ENCODE measurements around the gene ANKRD30B. TPM values are rescaled to one million over a fixed set of nuclear protein-coding genes. Genes with fewer than 3 reads are reported as not detected.
"Not testable (repeated sequence)": the region's sequence is repeated elsewhere in the genome, so short reads cannot be mapped to it uniquely, and the experiment has no call there.

Gene ANKRD30B
- total and polyA plus RNA-seq, 5 donors = not detected

DNA sequence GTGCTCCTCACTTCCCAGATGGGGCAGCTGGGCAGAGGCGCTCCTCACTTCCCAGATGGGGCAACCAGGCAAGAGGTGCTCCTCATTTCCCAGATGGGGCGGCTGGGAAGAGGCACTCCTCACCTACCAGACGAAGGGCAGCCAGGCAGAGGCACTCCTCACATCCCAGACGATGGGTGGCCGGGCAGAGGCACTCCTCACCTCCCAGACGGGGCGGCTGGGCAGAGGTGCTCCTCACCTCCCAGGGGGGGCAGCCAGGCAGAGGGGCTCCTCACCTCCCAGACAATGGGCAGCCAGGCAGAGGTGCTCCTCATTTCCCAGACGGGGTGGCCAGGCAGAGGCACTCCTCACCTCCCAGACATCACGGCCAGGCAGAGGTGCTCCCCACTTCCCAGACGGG, 110.5 kb downstream of the ANKRD30B start:
- H3K4me3 ChIP-seq (ENCODE audit: low read length); H3K27ac ChIP-seq (ENCODE audit: low read length); ATAC-seq; intact Hi-C loops (cut with DNase I); H3K4me1 ChIP-seq (ENCODE audit: control insufficient read depth, insufficient read depth, low read length); H3K9me3 ChIP-seq (ENCODE audit: control insufficient read depth, low read length); H3K27me3 ChIP-seq (ENCODE audit: control insufficient read depth, insufficient read depth): not testable (repeated sequence)
- WGBS = 89% methylated on average over 4 of the region's 10 CpGs
- DNase-seq = peak in 1 of 3 donors; percentile 37

DNA sequence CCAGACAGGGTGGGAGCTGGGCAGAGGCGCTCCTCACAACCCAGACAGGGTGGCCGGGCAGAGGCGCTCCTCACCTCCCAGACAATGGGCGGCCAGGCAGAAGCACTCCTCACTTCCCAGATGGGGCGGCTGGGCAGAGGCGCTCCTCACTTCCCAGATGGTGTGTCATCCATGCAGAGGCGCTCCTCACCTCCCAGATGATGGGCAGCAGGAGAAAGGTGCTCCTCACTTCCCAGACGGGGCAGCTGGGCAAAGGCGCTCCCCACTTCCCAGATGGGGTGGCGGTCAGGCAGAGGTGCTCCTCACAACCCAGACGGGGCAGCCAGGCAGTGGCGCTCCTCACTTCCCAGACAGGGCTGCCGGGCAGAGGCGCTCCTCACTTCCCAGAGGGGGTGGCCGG, 112.0 kb downstream of the ANKRD30B start:
- H3K27me3 ChIP-seq (ENCODE audit: control insufficient read depth, insufficient read depth); ATAC-seq; H3K4me3 ChIP-seq (ENCODE audit: low read length); H3K27ac ChIP-seq (ENCODE audit: low read length); H3K4me1 ChIP-seq (ENCODE audit: control insufficient read depth, insufficient read depth, low read length); H3K9me3 ChIP-seq (ENCODE audit: control insufficient read depth, low read length); intact Hi-C loops (cut with DNase I): not testable (repeated sequence)
- WGBS = 89% methylated on average over 15 of the region's 15 CpGs
- peak in 2 of 3 donors; percentile 26 to 36 for DNase-seq

DNA sequence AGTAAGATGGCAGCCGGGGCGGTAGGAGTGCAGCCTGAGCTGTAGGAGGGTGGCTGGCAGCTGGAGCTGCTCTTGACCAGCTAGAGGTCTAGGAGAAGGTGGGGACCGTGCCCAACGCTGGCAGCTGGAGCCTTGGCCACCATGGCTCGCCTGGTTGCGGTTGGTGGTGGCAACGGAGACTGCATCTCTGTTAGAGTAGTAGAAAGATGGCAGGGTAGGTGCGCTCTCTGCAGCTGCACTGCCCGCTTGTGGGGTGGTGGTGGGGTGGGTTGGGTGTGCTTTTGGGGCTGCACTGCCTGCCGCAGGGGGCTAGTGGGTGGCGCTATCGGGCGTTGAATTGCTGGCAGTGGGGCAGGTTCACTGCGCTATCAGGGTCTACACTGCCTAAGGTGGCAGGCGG, 118.5 kb downstream of the ANKRD30B start:
- H3K4me3 ChIP-seq (ENCODE audit: low read length); ATAC-seq; H3K27ac ChIP-seq (ENCODE audit: low read length); H3K4me1 ChIP-seq (ENCODE audit: control insufficient read depth, insufficient read depth, low read length); H3K27me3 ChIP-seq (ENCODE audit: control insufficient read depth, insufficient read depth); intact Hi-C loops (cut with DNase I); H3K9me3 ChIP-seq (ENCODE audit: control insufficient read depth, low read length): not testable (repeated sequence)
- WGBS = 91% methylated on average over 15 of the region's 15 CpGs
- peak in 2 of 3 donors; percentile 20 to 41 for DNase-seq

DNA sequence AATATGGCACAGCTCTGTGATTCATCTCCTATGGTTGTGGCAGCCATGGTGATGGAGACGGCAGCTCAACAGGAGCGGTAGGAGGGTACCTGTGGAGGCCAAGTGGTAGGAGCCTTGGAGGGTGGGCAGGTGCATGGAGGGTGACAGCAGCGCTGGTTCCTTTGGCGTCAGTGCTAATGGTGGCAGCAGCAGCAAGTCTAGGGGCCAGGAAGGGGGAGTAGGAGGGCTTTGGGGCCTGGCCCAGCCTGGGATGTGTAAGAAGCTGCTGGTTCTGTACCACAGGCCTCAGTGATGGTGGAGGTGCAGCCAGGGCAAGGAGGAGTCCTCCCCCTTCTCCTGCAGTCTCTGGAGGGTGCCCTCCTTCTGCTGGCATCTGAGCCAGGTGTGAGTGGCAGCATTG, 120.0 kb downstream of the ANKRD30B start:
- H3K4me1 ChIP-seq (ENCODE audit: control insufficient read depth, insufficient read depth, low read length); H3K27ac ChIP-seq (ENCODE audit: low read length); intact Hi-C loops (cut with DNase I); H3K27me3 ChIP-seq (ENCODE audit: control insufficient read depth, insufficient read depth); H3K4me3 ChIP-seq (ENCODE audit: low read length); H3K9me3 ChIP-seq (ENCODE audit: control insufficient read depth, low read length); ATAC-seq: not testable (repeated sequence)
- peak in 1 of 3 donors; percentile 30 for DNase-seq
- 86% methylated on average over 4 of the region's 4 CpGs for WGBS

DNA sequence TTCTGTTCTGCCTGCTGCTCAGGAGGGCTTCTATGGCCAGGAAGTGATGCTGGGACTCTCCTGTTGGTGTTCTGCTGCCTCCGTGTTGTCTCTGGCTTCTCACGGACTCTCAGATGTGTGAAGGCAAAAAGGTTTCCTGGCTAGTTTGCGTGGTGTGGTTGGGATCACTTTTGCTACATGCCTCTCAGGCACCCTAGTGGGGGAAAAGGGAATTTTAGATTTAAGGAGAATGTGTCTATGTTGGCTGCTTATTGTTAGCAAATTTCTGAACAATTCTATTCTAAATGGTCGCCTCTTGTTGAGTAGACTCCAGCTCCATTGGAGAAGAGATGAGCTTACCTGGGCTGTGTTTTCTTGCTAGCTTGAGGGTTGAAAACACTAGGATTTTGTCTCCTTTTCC, 120.9 kb downstream of the ANKRD30B start:
- H3K9me3 ChIP-seq (ENCODE audit: control insufficient read depth, low read length); H3K4me1 ChIP-seq (ENCODE audit: control insufficient read depth, insufficient read depth, low read length); intact Hi-C loops (cut with DNase I); H3K27ac ChIP-seq (ENCODE audit: low read length); DNase-seq; H3K27me3 ChIP-seq (ENCODE audit: control insufficient read depth, insufficient read depth); ATAC-seq; H3K4me3 ChIP-seq (ENCODE audit: low read length): not testable (repeated sequence)
- WGBS = 77% methylated on average over 4 of the region's 4 CpGs

DNA sequence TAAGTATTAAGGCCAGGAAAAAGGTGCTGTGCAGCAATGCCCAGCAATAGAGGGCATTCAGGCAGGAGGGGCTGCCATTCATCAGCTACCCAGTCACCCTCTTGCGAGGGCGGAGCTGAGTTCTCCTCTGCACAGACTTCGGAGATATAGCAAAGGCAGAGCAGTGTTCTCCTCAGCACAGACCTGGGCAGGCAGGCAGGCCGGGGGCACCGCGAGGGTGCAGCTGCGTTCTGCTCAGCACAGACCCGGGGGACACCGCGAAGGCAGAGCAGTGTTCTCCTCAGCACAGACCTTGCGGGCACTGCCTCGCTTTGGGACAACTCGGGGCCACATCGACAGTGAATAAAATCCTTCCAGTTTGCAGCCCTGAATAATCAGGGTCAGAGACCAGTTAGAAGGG, 130.9 kb downstream of the ANKRD30B start:
- 88% methylated on average over 14 of the region's 14 CpGs for WGBS

DNA sequence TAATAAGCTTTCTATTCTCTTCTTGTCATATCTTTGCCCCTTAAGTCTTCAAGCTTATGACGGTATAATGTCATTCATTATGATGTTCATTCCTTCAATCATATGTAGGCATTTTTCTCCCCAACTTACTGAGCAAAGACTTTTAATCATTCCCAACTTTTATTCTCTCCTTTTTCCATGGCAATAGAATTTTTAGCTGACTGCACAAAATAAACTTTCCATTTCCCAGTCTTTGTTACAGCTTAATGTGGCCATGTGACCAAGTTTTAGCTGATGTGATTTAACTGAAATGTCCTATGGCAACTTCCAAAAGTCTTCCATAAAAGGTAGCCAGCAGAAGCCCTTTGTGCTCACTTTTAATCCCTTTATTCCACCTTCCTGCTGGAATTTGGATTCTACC, 152.5 kb downstream of the ANKRD30B start:
- H3K4me3 ChIP-seq (ENCODE audit: low read length) = no peak overlapping the region
- H3K27ac ChIP-seq (ENCODE audit: low read length) = no peak overlapping the region
- 85% methylated on average over 1 of the region's 1 CpG for WGBS
- no peaks in the 10 kb centered on the region for H3K4me1 ChIP-seq (ENCODE audit: control insufficient read depth, insufficient read depth, low read length)
- DNase-seq = no peak
- no peaks in the 10 kb centered on the region for H3K27me3 ChIP-seq (ENCODE audit: control insufficient read depth, insufficient read depth)
- intact Hi-C loops (cut with DNase I) = no loop called here
- ATAC-seq = no peak
- no peaks in the 10 kb centered on the region for H3K9me3 ChIP-seq (ENCODE audit: control insufficient read depth, low read length)

More for the DNA sequence above, 130.9 kb downstream of the ANKRD30B start:
- intact Hi-C loops (cut with DNase I); H3K9me3 ChIP-seq (ENCODE audit: control insufficient read depth, low read length); H3K4me3 ChIP-seq (ENCODE audit: low read length); H3K27me3 ChIP-seq (ENCODE audit: control insufficient read depth, insufficient read depth); ATAC-seq; H3K4me1 ChIP-seq (ENCODE audit: control insufficient read depth, insufficient read depth, low read length); H3K27ac ChIP-seq (ENCODE audit: low read length); DNase-seq: not testable (repeated sequence)

Small RNA genes lying within 50 kb of the gene (microRNA-seq; reads per million reads assigned to microRNA genes)
- gene MIR3156-2 = 0 reads per million in 2 donors

Other genes with a start within 250 kb of the ANKRD30B start
- gene POTEC, start 204.6 kb upstream of the ANKRD30B start, total RNA-seq = not detected
- gene POTEC, start 204.6 kb upstream of the ANKRD30B start, polyA plus RNA-seq = not detected

Data from right cardiac atrium (tissue), 5 donors.